Colonic mucosa (tissue), 4 donors: ENCODE measurements around the gene EIF3K. TPM values are rescaled to one million over a fixed set of nuclear protein-coding genes. Genes with fewer than 3 reads are reported as not detected.

ENCODE experiments used
- DNase-seq: peaks from one replicate; pipeline ENCODE4 v3.0.0-alpha.2; 2020
- H3K27ac ChIP-seq: fragments of 200-600 bp; one replicate; pipeline ENCODE4 v1.8.0; 2021
- H3K27me3 ChIP-seq: fragments of 200-600 bp; one replicate; pipeline ENCODE4 v1.8.0; 2021
- H3K36me3 ChIP-seq: fragments of 200-600 bp; one replicate; pipeline ENCODE4 v1.8.0; 2021
- H3K4me1 ChIP-seq: fragments of 200-600 bp; one replicate; pipeline ENCODE4 v1.8.0; 2021; ENCODE audit warnings: mild to moderate bottlenecking
- H3K4me3 ChIP-seq: fragments of 200-600 bp; one replicate; pipeline ENCODE4 v1.8.0; 2021
- H3K9ac ChIP-seq, 2 donors: one replicate each; pipeline ENCODE4 v1.7.0; 2013; ENCODE audit warnings: control low read depth in 2 of 2, low read depth in 2 of 2, low read length in 2 of 2
- H3K9me3 ChIP-seq: fragments of 200-600 bp; one replicate; pipeline ENCODE4 v1.8.0; 2021
- intact Hi-C: fragments of 100-400 bp; cut with DNase I; formaldehyde crosslinking; loops from one replicate; pipeline ENCODE4 v1.14.1; 2022
- total RNA-seq, 2 donors: library from RNA; stranded (reverse); fragmentation: NEBNext Ultra II Directional in 1 of 2; extraction: Animal tissue kit (Norgen Biotek cat#: 25700) in 1 of 2; gene quantifications; one replicate each; pipeline ENCODE4 v1.2.1, GENCODE V29; 2021
- TF ChIP-seq, protein P1 (sequence below): fragments of 200-600 bp; IDR thresholded peaks from one replicate; pipeline ENCODE4 v1.8.0; 2022; ENCODE audit warnings: antibody characterized with exemption, mild to moderate bottlenecking
- donor health status: healthy.
- donor health status: DM: no; HTN: no; CAD: no.
- donor health status: DM: no; HTN: no; CAD: no.

EIF3K gene
- total RNA-seq, 2 donors from 2014 or later: 367 to 445 TPM

DNA sequence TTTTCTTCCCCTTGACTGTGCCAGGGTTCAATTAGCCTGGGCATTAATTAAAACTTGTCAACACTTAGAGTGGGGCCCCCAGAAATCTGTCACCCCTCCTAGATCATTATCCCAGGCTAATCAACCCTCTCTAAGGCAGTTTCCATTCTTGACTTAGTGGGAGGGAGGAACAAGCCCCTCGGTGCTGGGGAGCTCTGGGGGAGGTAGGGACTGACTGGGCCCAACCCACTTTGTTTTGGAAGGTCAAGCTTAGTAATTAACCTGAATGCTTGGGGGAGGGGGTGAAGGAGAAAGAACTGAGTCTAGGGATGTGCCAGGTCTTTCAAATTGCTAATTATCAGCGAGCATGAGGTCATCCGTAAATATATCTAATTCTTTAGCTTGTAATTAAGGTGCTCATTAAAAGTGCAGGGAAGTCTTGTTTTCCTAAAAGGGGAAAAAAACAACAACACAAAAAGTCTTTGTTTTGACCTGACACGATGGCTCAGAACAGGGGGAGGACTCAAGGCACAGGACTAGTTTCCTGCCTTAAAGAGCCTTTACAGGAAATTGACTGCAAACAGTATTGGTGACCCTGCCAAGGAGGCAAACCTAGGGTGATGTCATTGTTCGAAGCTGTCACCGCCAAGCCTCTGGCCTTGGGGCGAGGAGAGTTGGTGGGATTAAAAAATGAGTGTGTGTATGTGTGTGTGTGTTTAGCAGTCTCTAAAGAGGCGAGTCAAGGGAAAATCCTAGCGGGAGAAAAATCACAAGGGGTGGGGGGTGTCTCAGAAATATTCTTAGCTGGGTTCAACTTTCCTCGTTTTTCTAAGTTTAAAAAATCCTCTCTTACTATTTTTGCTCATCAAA, 47.9 kb downstream of the EIF3K start:
- TF ChIP-seq, protein P1, sequence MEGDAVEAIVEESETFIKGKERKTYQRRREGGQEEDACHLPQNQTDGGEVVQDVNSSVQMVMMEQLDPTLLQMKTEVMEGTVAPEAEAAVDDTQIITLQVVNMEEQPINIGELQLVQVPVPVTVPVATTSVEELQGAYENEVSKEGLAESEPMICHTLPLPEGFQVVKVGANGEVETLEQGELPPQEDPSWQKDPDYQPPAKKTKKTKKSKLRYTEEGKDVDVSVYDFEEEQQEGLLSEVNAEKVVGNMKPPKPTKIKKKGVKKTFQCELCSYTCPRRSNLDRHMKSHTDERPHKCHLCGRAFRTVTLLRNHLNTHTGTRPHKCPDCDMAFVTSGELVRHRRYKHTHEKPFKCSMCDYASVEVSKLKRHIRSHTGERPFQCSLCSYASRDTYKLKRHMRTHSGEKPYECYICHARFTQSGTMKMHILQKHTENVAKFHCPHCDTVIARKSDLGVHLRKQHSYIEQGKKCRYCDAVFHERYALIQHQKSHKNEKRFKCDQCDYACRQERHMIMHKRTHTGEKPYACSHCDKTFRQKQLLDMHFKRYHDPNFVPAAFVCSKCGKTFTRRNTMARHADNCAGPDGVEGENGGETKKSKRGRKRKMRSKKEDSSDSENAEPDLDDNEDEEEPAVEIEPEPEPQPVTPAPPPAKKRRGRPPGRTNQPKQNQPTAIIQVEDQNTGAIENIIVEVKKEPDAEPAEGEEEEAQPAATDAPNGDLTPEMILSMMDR: no peak
- no peak for DNase-seq
- Histone ChIP-seq H3K9ac (peak overlapping the region; percentile 64 to 65), H3K4me1 (peaks cover 77% of the 10 kb centered on the region), H3K27me3 (no peaks in the 10 kb centered on the region), H3K9me3 (no peaks in the 10 kb centered on the region), H3K4me3 (no peak overlapping the region), H3K36me3 (no peaks in the 10 kb centered on the region), H3K27ac (peak overlapping the region; percentile 95)
- intact Hi-C loops: no loop called here

DNA sequence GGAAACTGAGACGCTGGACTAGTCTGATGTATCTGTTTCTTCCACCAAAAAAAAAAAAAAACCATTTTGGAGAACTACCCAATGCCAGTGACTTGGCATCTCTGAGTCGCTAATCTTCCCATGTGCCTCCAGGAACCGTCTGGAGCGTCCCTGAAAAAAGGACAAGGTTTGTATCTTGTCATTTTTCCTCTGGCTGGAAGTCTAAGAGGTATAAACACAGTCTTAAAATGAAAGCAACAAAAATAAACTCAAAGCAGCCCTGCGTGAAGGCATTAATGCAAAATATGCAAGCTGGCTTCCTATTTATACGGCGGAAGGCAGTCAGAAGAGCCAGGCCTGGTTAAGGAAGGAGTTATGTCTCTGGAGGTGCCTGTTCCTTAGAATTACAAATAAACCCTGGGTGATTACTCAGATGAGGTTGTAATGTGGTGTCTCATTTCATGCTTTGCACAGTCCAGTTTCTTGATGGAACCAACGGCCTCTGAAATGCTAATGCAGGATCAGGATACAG, 48.7 kb downstream of the EIF3K start:
- intact Hi-C loops: no loop called here
- Histone ChIP-seq H3K9me3 (no peaks in the 10 kb centered on the region), H3K27me3 (no peaks in the 10 kb centered on the region), H3K36me3 (no peaks in the 10 kb centered on the region), H3K27ac (peak overlapping the region; percentile 95), H3K9ac (peak overlapping the region; percentile 1 to 64), H3K4me3 (no peak overlapping the region), H3K4me1 (peaks cover 70% of the 10 kb centered on the region)
- TF ChIP-seq, protein P1: no peak
- no peak for DNase-seq

DNA sequence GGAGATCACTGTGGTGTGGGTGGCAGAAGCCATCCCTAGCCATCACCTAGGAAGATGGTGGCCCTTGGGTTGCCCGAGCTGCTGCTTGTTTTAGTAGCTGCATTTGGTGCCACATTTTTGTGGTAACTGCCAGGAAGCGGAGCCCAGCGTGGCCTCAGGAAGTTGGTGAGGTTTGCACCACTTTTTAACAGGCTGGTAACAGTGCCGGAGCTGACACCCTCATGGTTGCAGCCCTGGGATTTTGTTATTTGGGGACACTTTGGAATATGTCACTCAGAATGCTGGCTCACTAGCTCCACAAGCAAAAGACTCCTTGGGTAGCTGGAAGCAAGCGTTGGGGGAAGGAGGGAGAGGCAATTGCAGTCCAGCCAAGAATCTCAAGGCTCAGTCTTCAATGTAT, 50.6 kb downstream of the EIF3K start:
- Histone ChIP-seq H3K9me3 (no peaks in the 10 kb centered on the region), H3K4me1 (peaks cover 59% of the 10 kb centered on the region), H3K4me3 (no peak overlapping the region), H3K9ac (peak overlapping the region in 1 of 2 donors; percentile 58), H3K27ac (peak overlapping the region; percentile 65), H3K36me3 (no peaks in the 10 kb centered on the region), H3K27me3 (no peaks in the 10 kb centered on the region)
- intact Hi-C loops: no loop called here
- TF ChIP-seq, protein P1: no peak
- no peak for DNase-seq

DNA sequence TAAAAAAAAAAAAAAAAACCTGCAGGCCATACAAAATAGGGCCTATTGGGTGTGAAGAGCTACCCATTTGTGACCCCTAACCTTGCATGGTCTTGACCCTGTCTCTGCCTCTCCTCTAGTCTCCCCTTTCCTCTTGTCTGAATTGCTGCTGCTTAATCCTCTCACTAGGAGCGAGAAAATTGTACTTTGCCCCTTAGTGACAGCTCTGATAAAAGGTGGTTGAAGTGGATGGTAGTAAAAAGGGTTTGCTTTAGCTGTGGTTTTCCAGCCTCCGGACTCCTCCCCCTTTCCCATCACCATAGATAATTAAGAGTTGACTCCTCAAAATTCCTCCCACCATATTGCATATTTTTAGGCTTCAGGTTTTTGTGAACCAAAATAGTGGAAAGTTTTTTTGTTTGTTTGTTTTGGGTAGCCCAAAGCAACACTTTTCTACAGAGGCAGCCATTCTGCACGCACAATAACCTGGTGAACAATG, 52.0 kb downstream of the EIF3K start:
- Histone ChIP-seq H3K9ac (peak overlapping the region in 1 of 2 donors; percentile 65), H3K27me3 (no peaks in the 10 kb centered on the region)
- no peak for DNase-seq

DNA sequence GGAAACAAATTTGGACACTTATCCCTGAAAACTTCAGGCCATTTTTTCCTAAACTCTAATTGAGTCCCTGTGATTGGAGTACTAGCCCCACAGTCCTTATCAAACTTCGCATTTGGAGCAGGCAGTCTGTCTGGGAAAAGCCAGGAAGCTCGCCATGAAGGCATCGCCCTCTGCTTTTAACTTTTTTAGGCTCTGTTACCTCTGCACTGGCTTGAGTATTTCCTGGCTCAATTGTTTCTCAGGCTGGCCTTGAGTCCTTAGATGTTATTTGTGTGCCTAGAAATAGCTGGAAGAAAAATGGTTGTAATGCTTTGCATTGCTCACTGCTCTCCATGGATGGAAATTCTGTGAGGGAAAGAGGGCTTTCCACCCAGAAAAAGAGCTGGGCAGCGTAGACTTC, 52.7 kb downstream of the EIF3K start:
- Histone ChIP-seq H3K9ac (peak overlapping the region in 1 of 2 donors; percentile 65), H3K27me3 (no peaks in the 10 kb centered on the region), H3K27ac (peak overlapping the region; percentile 65), H3K36me3 (no peaks in the 10 kb centered on the region), H3K9me3 (no peaks in the 10 kb centered on the region), H3K4me1 (peaks cover 47% of the 10 kb centered on the region), H3K4me3 (no peak overlapping the region)
- DNase-seq: no peak
- TF ChIP-seq, protein P1: no peak
- intact Hi-C loops: no loop called here

More for the DNA sequence above, 52.0 kb downstream of the EIF3K start:
- Histone ChIP-seq H3K36me3 (no peaks in the 10 kb centered on the region), H3K9me3 (no peaks in the 10 kb centered on the region), H3K27ac (peak overlapping the region; percentile 65), H3K4me1 (peaks cover 45% of the 10 kb centered on the region), H3K4me3 (no peak overlapping the region)
- intact Hi-C loops: no loop called here
- TF ChIP-seq, protein P1: no peak
